ENCODE data around the gene ZNF740.

ZNF740 gene, protein sequence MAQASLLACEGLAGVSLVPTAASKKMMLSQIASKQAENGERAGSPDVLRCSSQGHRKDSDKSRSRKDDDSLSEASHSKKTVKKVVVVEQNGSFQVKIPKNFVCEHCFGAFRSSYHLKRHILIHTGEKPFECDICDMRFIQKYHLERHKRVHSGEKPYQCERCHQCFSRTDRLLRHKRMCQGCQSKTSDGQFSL

GRCh38 chr12:53180220-53180930 lies at the start of gene ZNF740, which contains the start of gene CSAD:
Gene ZNF740 (plus strand): TSS chr12:53180722. CDS start chr12:53181984, 1,262 bp downstream.
Gene CSAD (minus strand): TSS chr12:53180925. CDS start chr12:53173470, 7,455 bp downstream.
- peaks cover 21 to 41% of the 10 kb centered on the region in 2 donors for H3K4me1 ChIP-seq (ENCODE audit: control insufficient read depth in 1 of 2, insufficient read depth in 2 of 2, low read length in 2 of 2)

DNA sequence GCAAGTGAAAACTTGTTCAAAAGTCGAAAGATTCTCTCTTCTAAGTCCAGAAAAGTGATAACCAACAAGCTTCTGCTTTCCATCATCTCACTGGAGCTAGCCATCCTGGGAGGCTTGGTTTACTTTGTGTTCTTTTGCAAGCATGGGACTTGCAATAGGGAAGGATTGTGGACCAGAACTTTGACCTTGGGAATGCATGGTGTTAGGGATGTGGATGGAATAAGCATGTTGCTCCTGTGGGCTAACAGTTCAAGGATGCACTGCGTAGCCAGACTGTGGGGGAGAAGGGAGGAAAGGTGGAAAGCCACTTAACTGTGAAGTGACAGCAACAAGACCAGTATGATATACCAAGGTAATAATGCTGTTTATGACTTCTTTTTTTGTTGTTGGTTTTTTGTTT lies 48.7 kb upstream of the ZNF740 start:
- Histone ChIP-seq H3K27ac (ENCODE audit: low read length) (no peak overlapping the region), H3K36me3 (ENCODE audit: control insufficient read depth in 1 of 2, insufficient read depth in 2 of 2, low read length in 2 of 2) (no peaks in the 10 kb centered on the region), H3K9me3 (ENCODE audit: control insufficient read depth in 1 of 2, low read length in 2 of 2) (peaks cover 0 to under 1% of the 10 kb centered on the region in 2 donors), H3K4me3 (ENCODE audit: low read depth in 1 of 2, low read length in 2 of 2) (no peak overlapping the region), H3K27me3 (ENCODE audit: low read depth, low read length) (no peaks in the 10 kb centered on the region), H3K4me1 (ENCODE audit: control insufficient read depth in 1 of 2, insufficient read depth in 2 of 2, low read length in 2 of 2) (no peaks in the 10 kb centered on the region)

More at GRCh38 chr12:53180220-53180930, at the start of gene ZNF740, which contains the start of gene CSAD:
- no peaks in the 10 kb centered on the region for H3K27me3 ChIP-seq (ENCODE audit: low read depth, low read length)
- H3K27ac ChIP-seq (ENCODE audit: low read length), result peak within 1 kb of the TSS; percentile 80
- H3K36me3 ChIP-seq (ENCODE audit: control insufficient read depth in 1 of 2, insufficient read depth in 2 of 2, low read length in 2 of 2), result peaks cover 22 to 24% of the 10 kb centered on the region in 2 donors
- H3K9me3 ChIP-seq (ENCODE audit: control insufficient read depth in 1 of 2, low read length in 2 of 2), result no peaks in the 10 kb centered on the region
- H3K4me3 ChIP-seq (ENCODE audit: low read depth in 1 of 2, low read length in 2 of 2), result peak within 1 kb of the TSS; percentile 77 to 86

- Histone ChIP-seq H3K4me3 (ENCODE audit: low read depth in 1 of 2, low read length in 2 of 2) (no peak overlapping the region), H3K4me1 (ENCODE audit: control insufficient read depth in 1 of 2, insufficient read depth in 2 of 2, low read length in 2 of 2) (no peaks in the 10 kb centered on the region), H3K27me3 (ENCODE audit: low read depth, low read length) (no peaks in the 10 kb centered on the region), H3K36me3 (ENCODE audit: control insufficient read depth in 1 of 2, insufficient read depth in 2 of 2, low read length in 2 of 2) (no peaks in the 10 kb centered on the region), H3K9me3 (ENCODE audit: control insufficient read depth in 1 of 2, low read length in 2 of 2) (peaks cover 0 to 4% of the 10 kb centered on the region in 2 donors), H3K27ac (ENCODE audit: low read length) (no peak overlapping the region)
These were observed 46.8 kb upstream of the ZNF740 start for GRCh38 chr12:53133722-53134121.

GRCh38 chr12:53143355-53143754 lies 37.2 kb upstream of the ZNF740 start:
- Histone ChIP-seq H3K4me3 (ENCODE audit: low read depth in 1 of 2, low read length in 2 of 2) (no peak overlapping the region), H3K9me3 (ENCODE audit: control insufficient read depth in 1 of 2, low read length in 2 of 2) (peaks cover 0 to 2% of the 10 kb centered on the region in 2 donors), H3K27me3 (ENCODE audit: low read depth, low read length) (no peaks in the 10 kb centered on the region), H3K36me3 (ENCODE audit: control insufficient read depth in 1 of 2, insufficient read depth in 2 of 2, low read length in 2 of 2) (no peaks in the 10 kb centered on the region), H3K27ac (ENCODE audit: low read length) (no peak overlapping the region), H3K4me1 (ENCODE audit: control insufficient read depth in 1 of 2, insufficient read depth in 2 of 2, low read length in 2 of 2) (no peaks in the 10 kb centered on the region)

GRCh38 chr12:53145383-53146260 lies 34.9 kb upstream of the ZNF740 start:
- Histone ChIP-seq H3K27me3 (ENCODE audit: low read depth, low read length) (no peaks in the 10 kb centered on the region), H3K27ac (ENCODE audit: low read length) (no peak overlapping the region), H3K9me3 (ENCODE audit: control insufficient read depth in 1 of 2, low read length in 2 of 2) (no peaks in the 10 kb centered on the region), H3K36me3 (ENCODE audit: control insufficient read depth in 1 of 2, insufficient read depth in 2 of 2, low read length in 2 of 2) (no peaks in the 10 kb centered on the region), H3K4me3 (ENCODE audit: low read depth in 1 of 2, low read length in 2 of 2) (no peak overlapping the region), H3K4me1 (ENCODE audit: control insufficient read depth in 1 of 2, insufficient read depth in 2 of 2, low read length in 2 of 2) (no peaks in the 10 kb centered on the region)

DNA sequence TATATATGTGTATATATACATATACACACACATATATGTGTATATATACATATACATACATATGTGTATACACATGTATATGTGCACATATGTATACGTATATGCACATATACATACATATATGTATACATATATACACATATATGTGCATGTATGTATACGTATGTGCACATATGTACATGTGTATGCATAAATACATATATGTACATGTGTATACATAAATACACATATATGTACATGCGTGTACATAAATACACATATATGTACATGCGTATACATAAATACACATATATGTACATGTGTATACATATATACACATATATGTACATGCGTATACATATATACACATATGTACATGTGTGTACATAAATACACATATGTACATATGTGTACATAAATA lies 33.3 kb upstream of the ZNF740 start:
- Histone ChIP-seq H3K36me3 (ENCODE audit: control insufficient read depth in 1 of 2, insufficient read depth in 2 of 2, low read length in 2 of 2) (no peaks in the 10 kb centered on the region), H3K4me1 (ENCODE audit: control insufficient read depth in 1 of 2, insufficient read depth in 2 of 2, low read length in 2 of 2) (no peaks in the 10 kb centered on the region), H3K27ac (ENCODE audit: low read length) (no peak overlapping the region), H3K4me3 (ENCODE audit: low read depth in 1 of 2, low read length in 2 of 2) (no peak overlapping the region), H3K27me3 (ENCODE audit: low read depth, low read length) (no peaks in the 10 kb centered on the region), H3K9me3 (ENCODE audit: control insufficient read depth in 1 of 2, low read length in 2 of 2) (no peaks in the 10 kb centered on the region)

- H3K4me1 ChIP-seq (ENCODE audit: control insufficient read depth in 1 of 2, insufficient read depth in 2 of 2, low read length in 2 of 2), result no peaks in the 10 kb centered on the region
- no peaks in the 10 kb centered on the region for H3K27me3 ChIP-seq (ENCODE audit: low read depth, low read length)
- H3K27ac ChIP-seq (ENCODE audit: low read length), result no peak overlapping the region
- no peaks in the 10 kb centered on the region for H3K36me3 ChIP-seq (ENCODE audit: control insufficient read depth in 1 of 2, insufficient read depth in 2 of 2, low read length in 2 of 2)
- no peaks in the 10 kb centered on the region for H3K9me3 ChIP-seq (ENCODE audit: control insufficient read depth in 1 of 2, low read length in 2 of 2)
- H3K4me3 ChIP-seq (ENCODE audit: low read depth in 1 of 2, low read length in 2 of 2), result no peak overlapping the region
These were observed 32.9 kb upstream of the ZNF740 start for GRCh38 chr12:53147653-53148052.

- H3K27me3 ChIP-seq (ENCODE audit: low read depth, low read length), result no peaks in the 10 kb centered on the region
- H3K4me3 ChIP-seq (ENCODE audit: low read depth in 1 of 2, low read length in 2 of 2), result no peak overlapping the region
- no peaks in the 10 kb centered on the region for H3K36me3 ChIP-seq (ENCODE audit: control insufficient read depth in 1 of 2, insufficient read depth in 2 of 2, low read length in 2 of 2)
- no peaks in the 10 kb centered on the region for H3K9me3 ChIP-seq (ENCODE audit: control insufficient read depth in 1 of 2, low read length in 2 of 2)
- no peak overlapping the region for H3K27ac ChIP-seq (ENCODE audit: low read length)
- H3K4me1 ChIP-seq (ENCODE audit: control insufficient read depth in 1 of 2, insufficient read depth in 2 of 2, low read length in 2 of 2), result no peaks in the 10 kb centered on the region
These were observed 29.5 kb upstream of the ZNF740 start for GRCh38 chr12:53151039-53151438.

- Histone ChIP-seq H3K27me3 (ENCODE audit: low read depth, low read length) (no peaks in the 10 kb centered on the region), H3K27ac (ENCODE audit: low read length) (no peak overlapping the region), H3K36me3 (ENCODE audit: control insufficient read depth in 1 of 2, insufficient read depth in 2 of 2, low read length in 2 of 2) (no peaks in the 10 kb centered on the region), H3K4me1 (ENCODE audit: control insufficient read depth in 1 of 2, insufficient read depth in 2 of 2, low read length in 2 of 2) (no peaks in the 10 kb centered on the region), H3K9me3 (ENCODE audit: control insufficient read depth in 1 of 2, low read length in 2 of 2) (no peaks in the 10 kb centered on the region), H3K4me3 (ENCODE audit: low read depth in 1 of 2, low read length in 2 of 2) (no peak overlapping the region)
These were observed 28.1 kb upstream of the ZNF740 start for GRCh38 chr12:53152390-53152789.

GRCh38 chr12:53159195-53159839 lies 21.2 kb upstream of the ZNF740 start:
- Histone ChIP-seq H3K36me3 (ENCODE audit: control insufficient read depth in 1 of 2, insufficient read depth in 2 of 2, low read length in 2 of 2) (peaks cover 0 to 8% of the 10 kb centered on the region in 2 donors), H3K9me3 (ENCODE audit: control insufficient read depth in 1 of 2, low read length in 2 of 2) (no peaks in the 10 kb centered on the region), H3K4me3 (ENCODE audit: low read depth in 1 of 2, low read length in 2 of 2) (no peak overlapping the region), H3K4me1 (ENCODE audit: control insufficient read depth in 1 of 2, insufficient read depth in 2 of 2, low read length in 2 of 2) (no peaks in the 10 kb centered on the region), H3K27me3 (ENCODE audit: low read depth, low read length) (no peaks in the 10 kb centered on the region), H3K27ac (ENCODE audit: low read length) (no peak overlapping the region)

- H3K4me1 ChIP-seq (ENCODE audit: control insufficient read depth in 1 of 2, insufficient read depth in 2 of 2, low read length in 2 of 2), result no peaks in the 10 kb centered on the region
- peaks cover 0 to 8% of the 10 kb centered on the region in 2 donors for H3K36me3 ChIP-seq (ENCODE audit: control insufficient read depth in 1 of 2, insufficient read depth in 2 of 2, low read length in 2 of 2)
- no peaks in the 10 kb centered on the region for H3K9me3 ChIP-seq (ENCODE audit: control insufficient read depth in 1 of 2, low read length in 2 of 2)
- H3K27me3 ChIP-seq (ENCODE audit: low read depth, low read length), result no peaks in the 10 kb centered on the region
- no peak overlapping the region for H3K27ac ChIP-seq (ENCODE audit: low read length)
- no peak overlapping the region for H3K4me3 ChIP-seq (ENCODE audit: low read depth in 1 of 2, low read length in 2 of 2)
These were observed 20.5 kb upstream of the ZNF740 start for GRCh38 chr12:53160000-53160399.

Data from muscle layer of duodenum (tissue), 2 donors.